ENCODE measurements around the gene NECTIN1. TPM values are rescaled to one million over a fixed set of nuclear protein-coding genes. Genes with fewer than 3 reads are reported as not detected.

NECTIN1 gene
- total RNA-seq, 1 donor from 2014 or later, result 10.4 TPM

DNA sequence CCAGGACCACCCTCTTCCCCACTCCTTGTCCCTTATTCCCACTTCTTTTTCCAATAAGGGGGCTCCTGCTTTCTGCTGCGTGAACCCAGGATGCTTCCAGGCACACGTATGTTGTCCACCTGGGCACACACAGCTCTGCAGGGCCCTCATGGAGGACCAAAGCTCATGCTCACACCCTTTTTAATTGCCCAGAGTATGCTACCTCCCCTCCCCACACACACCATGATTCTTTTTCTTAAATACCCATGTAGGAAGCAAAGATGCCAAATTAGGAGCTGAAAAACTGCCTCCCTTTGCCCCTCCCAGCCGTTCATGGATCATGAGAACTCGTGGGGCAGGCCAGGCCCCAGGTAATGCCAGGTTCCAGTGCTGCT lies 5.1 kb downstream of the NECTIN1 start:
- no peak for DNase-seq
- peaks cover 17% of the 10 kb centered on the region for H3K4me1 ChIP-seq
- H3K9me3 ChIP-seq, result no peaks in the 10 kb centered on the region
- no peak for ATAC-seq
- no peaks in the 10 kb centered on the region for H3K36me3 ChIP-seq
- no peak overlapping the region for H3K27ac ChIP-seq
- intact Hi-C loops (cut with DNase I), result loop anchor here (10.0 kb wide), 1 partner anchor 49 kb away; no protein-coding TSS in a partner anchor
- H3K4me3 ChIP-seq, result no peak overlapping the region
- no peaks in the 10 kb centered on the region for H3K27me3 ChIP-seq
- TF ChIP-seq, protein P1, sequence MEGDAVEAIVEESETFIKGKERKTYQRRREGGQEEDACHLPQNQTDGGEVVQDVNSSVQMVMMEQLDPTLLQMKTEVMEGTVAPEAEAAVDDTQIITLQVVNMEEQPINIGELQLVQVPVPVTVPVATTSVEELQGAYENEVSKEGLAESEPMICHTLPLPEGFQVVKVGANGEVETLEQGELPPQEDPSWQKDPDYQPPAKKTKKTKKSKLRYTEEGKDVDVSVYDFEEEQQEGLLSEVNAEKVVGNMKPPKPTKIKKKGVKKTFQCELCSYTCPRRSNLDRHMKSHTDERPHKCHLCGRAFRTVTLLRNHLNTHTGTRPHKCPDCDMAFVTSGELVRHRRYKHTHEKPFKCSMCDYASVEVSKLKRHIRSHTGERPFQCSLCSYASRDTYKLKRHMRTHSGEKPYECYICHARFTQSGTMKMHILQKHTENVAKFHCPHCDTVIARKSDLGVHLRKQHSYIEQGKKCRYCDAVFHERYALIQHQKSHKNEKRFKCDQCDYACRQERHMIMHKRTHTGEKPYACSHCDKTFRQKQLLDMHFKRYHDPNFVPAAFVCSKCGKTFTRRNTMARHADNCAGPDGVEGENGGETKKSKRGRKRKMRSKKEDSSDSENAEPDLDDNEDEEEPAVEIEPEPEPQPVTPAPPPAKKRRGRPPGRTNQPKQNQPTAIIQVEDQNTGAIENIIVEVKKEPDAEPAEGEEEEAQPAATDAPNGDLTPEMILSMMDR (IDR thresholded peaks at IDR 0.05), result no peak

DNA sequence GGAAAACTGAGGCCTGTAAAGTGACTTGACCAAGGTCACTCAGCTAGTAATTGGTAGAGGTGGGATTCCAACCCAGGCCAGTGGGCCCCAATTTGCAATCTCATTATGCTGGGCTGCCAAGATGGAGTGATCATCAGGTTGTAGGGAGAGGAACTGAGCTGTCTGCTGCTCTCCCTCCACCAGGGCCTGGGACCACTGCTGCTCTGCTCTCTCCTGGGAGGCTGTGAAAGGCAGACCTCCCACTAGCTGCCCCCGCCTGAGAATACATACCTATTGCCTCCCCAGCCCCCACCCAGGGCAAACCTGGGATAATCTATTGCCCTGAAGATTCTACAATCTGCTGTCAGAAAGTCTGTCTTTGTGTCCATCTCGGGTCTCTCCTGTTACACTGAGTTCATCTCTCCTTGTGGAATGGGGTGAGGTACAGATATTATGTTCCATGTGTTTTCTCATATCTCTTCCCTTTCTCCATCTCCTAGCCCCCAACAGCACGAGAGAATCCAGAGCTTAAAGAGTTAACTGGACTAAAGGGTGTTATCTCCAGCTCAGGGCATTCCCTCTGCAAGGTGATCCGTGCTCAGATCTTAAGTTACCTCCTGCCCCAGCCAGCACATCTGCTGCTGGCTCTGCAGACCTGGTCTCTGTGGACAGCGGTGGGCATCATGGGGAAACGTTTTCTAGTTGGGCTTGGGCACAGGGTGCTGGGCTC lies 5.6 kb downstream of the NECTIN1 start:
- Histone ChIP-seq H3K27ac (no peak overlapping the region), H3K9me3 (no peaks in the 10 kb centered on the region), H3K27me3 (no peaks in the 10 kb centered on the region), H3K4me3 (no peak overlapping the region), H3K36me3 (no peaks in the 10 kb centered on the region), H3K4me1 (peaks cover 17% of the 10 kb centered on the region)
- TF ChIP-seq, protein P1 (IDR thresholded peaks at IDR 0.05), result no peak
- DNase-seq (no peak), ATAC-seq (no peak)
- intact Hi-C loops (cut with DNase I), result loop anchor here (10.0 kb wide), 1 partner anchor 49 kb away; no protein-coding TSS in a partner anchor

DNA sequence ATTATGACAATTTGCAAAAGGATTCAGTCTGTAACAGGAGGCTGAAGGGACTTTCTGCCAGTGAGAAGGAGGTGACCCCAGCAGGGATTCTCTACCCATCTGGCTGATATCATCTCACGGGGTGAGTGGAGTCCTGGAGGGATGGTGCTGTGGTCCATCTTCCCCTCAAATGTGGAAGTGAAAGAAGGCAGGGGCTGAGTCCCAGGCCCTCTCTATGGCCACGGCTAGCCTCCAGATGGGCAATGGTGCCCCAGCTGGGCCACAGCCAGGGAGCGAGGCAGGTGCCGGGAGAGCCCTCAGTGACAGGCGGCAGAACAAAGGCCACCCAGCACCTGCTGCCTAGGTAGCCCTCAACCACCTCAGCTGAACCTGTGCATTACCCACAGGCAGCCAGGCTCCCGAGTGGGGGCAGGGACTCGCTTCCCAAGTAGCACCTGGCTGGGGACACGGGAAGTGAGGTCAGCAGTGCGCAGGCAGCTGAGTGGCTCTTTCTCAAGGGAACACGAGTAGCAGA lies 6.7 kb downstream of the NECTIN1 start:
- H3K27ac ChIP-seq, result no peak overlapping the region
- TF ChIP-seq, protein P1 (IDR thresholded peaks at IDR 0.05), result no peak
- no peak for DNase-seq
- no peaks in the 10 kb centered on the region for H3K36me3 ChIP-seq
- H3K27me3 ChIP-seq, result no peaks in the 10 kb centered on the region
- intact Hi-C loops (cut with DNase I), result loop anchor here (10.0 kb wide), 1 partner anchor 48 kb away; no protein-coding TSS in a partner anchor
- H3K4me1 ChIP-seq, result peaks cover 11% of the 10 kb centered on the region
- no peaks in the 10 kb centered on the region for H3K9me3 ChIP-seq
- H3K4me3 ChIP-seq, result no peak overlapping the region
- ATAC-seq, result no peak

DNA sequence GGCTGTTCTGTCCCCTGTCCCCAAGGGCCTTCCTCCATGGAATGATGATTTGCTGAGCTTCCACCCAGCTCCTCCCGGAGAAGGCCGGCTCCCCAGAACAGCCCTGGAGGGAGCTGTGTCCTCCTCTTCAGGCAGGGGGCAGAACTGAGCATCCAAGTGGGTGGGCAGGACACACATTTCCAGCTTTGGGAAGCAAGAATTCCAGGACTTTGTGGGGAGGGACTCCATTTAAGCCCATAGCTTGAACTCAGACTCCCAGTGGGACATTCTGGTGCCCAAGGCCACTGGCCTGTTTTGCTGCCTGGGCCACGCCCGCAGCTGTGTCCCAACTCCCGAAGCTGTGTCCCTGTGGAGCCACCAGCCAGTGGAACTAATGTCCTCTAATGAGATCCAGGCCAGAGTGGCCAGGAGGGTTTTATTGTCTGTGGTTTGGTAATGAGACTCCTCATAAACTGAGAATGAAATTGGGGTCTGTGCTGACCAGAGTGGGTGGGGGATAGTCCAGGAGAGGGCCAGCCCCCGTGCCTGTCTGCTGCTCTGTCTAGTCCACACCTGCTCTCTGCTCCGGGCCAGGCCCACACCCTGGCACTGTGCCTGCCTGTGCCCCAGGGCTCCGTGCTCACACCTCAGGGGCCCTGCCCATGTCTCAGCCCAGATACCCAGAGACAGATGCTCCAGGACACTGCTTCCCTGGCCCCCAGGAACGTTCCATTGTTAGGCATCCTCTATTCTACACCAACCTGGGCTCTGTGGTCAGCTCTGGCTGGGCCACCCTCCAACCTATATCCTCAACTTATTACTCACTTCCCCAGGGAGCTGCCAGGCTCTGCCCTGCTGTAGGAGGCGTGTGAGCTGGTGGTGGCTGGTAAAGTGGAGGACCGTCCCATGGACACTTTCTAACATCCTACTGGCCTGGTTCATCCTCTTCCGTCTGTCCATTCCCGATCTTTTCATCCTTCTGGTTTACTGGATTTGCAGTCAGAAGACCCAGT lies 7.6 kb downstream of the NECTIN1 start:
- ATAC-seq (peak; percentile 10), DNase-seq (no peak)
- H3K27ac ChIP-seq, result no peak overlapping the region
- H3K36me3 ChIP-seq, result no peaks in the 10 kb centered on the region
- no peak overlapping the region for H3K4me3 ChIP-seq
- no peaks in the 10 kb centered on the region for H3K27me3 ChIP-seq
- TF ChIP-seq, protein P1 (IDR thresholded peaks at IDR 0.05), result peak; percentile 41
- intact Hi-C loops (cut with DNase I), result loop anchor here (10.0 kb wide), 1 partner anchor 47 kb away; no protein-coding TSS in a partner anchor
- no peaks in the 10 kb centered on the region for H3K9me3 ChIP-seq
- peaks cover 2% of the 10 kb centered on the region for H3K4me1 ChIP-seq

DNA sequence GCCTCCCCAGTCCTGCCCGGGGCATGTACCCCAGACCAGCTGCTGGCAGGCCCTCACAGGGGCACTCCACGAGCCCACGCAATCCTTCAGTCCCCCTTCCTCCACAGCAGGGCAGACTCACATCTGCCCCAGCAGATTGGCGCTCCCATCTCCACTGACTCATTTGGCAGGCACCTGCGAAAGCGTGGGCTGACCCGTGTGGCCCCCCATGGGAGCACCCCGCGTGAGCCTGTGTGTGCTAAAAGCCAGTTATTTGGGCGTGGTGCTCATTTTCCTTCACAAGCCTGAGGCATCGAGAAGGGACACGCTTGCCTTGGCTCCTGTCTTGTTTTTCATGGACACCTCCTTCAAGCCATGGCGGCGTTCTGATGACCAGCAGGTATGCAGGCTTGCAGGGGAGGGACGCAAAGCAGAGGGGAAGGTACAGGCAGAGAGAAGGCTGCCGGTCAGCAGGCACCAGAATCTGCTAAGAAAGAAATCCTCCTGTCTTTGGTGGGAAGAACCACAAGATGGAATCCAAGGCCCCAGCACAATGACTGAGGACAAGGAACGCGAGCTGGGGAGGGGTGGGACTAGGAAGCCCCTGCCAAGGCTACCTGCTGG lies 8.6 kb downstream of the NECTIN1 start:
- no peak overlapping the region for H3K27ac ChIP-seq
- intact Hi-C loops (cut with DNase I), result loop anchor here (10.0 kb wide), 1 partner anchor 46 kb away; no protein-coding TSS in a partner anchor
- H3K27me3 ChIP-seq, result no peaks in the 10 kb centered on the region
- DNase-seq (no peak), ATAC-seq (no peak)
- H3K4me1 ChIP-seq, result no peaks in the 10 kb centered on the region
- no peaks in the 10 kb centered on the region for H3K36me3 ChIP-seq
- H3K4me3 ChIP-seq, result no peak overlapping the region
- H3K9me3 ChIP-seq, result no peaks in the 10 kb centered on the region
- TF ChIP-seq, protein P1 (IDR thresholded peaks at IDR 0.05), result no peak
